HUES48 (cell line): Measurements from ENCODE around the gene TCP11L2.

ENCODE experiments used
- H3K27ac ChIP-seq: one replicate; pipeline ENCODE4 v1.7.0; 2013; ENCODE audit warnings: low read depth, low read length, inconsistent platforms
- H3K27me3 ChIP-seq: 2 replicates; pipeline ENCODE4 v1.6.1; 2013; ENCODE audit warnings: mild to moderate bottlenecking, low read length; ENCODE audit not compliant: control insufficient read depth, insufficient read depth
- H3K36me3 ChIP-seq: 2 replicates; pipeline ENCODE4 v1.6.1; 2013; ENCODE audit warnings: low read length; ENCODE audit not compliant: control insufficient read depth, insufficient read depth
- H3K4me1 ChIP-seq: 2 replicates; pipeline ENCODE4 v1.6.1; 2013; ENCODE audit warnings: mild to moderate bottlenecking, low read length; ENCODE audit not compliant: control insufficient read depth, insufficient read depth
- H3K4me3 ChIP-seq: 2 replicates; pipeline ENCODE4 v1.5.1; 2013; ENCODE audit warnings: mild to moderate bottlenecking, low read depth, low read length
- H3K9ac ChIP-seq: 2 replicates; pipeline ENCODE4 v1.6.1; 2013; ENCODE audit warnings: mild to moderate bottlenecking, low read depth, low read length, moderate library complexity
- H3K9me3 ChIP-seq: 2 replicates; pipeline ENCODE4 v1.6.1; 2013; ENCODE audit warnings: low read length; ENCODE audit not compliant: control insufficient read depth, insufficient read depth

Gene TCP11L2

GRCh38 chr12:106344131-106344530 lies 41.6 kb downstream of the TCP11L2 start:
- H3K27ac ChIP-seq = no peak overlapping the region
- no peak overlapping the region for H3K9ac ChIP-seq
- no peaks in the 10 kb centered on the region for H3K9me3 ChIP-seq
- H3K27me3 ChIP-seq = no peaks in the 10 kb centered on the region
- no peaks in the 10 kb centered on the region for H3K4me1 ChIP-seq
- no peaks in the 10 kb centered on the region for H3K36me3 ChIP-seq
- no peak overlapping the region for H3K4me3 ChIP-seq

GRCh38 chr12:106345746-106346145 lies 43.2 kb downstream of the TCP11L2 start:
- Histone ChIP-seq H3K27me3 (no peaks in the 10 kb centered on the region), H3K27ac (no peak overlapping the region), H3K9ac (no peak overlapping the region), H3K4me1 (no peaks in the 10 kb centered on the region), H3K4me3 (no peak overlapping the region), H3K9me3 (no peaks in the 10 kb centered on the region), H3K36me3 (no peaks in the 10 kb centered on the region)

GRCh38 chr12:106348411-106348810 lies 45.9 kb downstream of the TCP11L2 start:
- Histone ChIP-seq H3K27me3 (no peaks in the 10 kb centered on the region), H3K4me1 (no peaks in the 10 kb centered on the region), H3K4me3 (no peak overlapping the region), H3K27ac (no peak overlapping the region), H3K36me3 (no peaks in the 10 kb centered on the region), H3K9me3 (no peaks in the 10 kb centered on the region), H3K9ac (no peak overlapping the region)

GRCh38 chr12:106353175-106353574 lies 50.6 kb downstream of the TCP11L2 start:
- H3K9me3 ChIP-seq = no peaks in the 10 kb centered on the region
- no peak overlapping the region for H3K27ac ChIP-seq
- H3K4me1 ChIP-seq = 0 out of 2 replicates have a peak, but pooled peaks cover 3% of the 10 kb centered on the region
- no peaks in the 10 kb centered on the region for H3K27me3 ChIP-seq
- H3K9ac ChIP-seq = no peak overlapping the region
- H3K36me3 ChIP-seq = no peaks in the 10 kb centered on the region
- H3K4me3 ChIP-seq = no peak overlapping the region

GRCh38 chr12:106357549-106358395 lies 55.2 kb downstream of the TCP11L2 start, which contains the start of gene POLR3B:
Gene POLR3B, plus strand, starts transcription at chr12:106357748. Its CDS starts 132 bp downstream, at chr12:106357880.
- Histone ChIP-seq H3K27me3 (no peaks in the 10 kb centered on the region), H3K4me3 (peak within 1 kb of the TSS; percentile 97), H3K9me3 (no peaks in the 10 kb centered on the region), H3K27ac (peak within 1 kb of the TSS; percentile 93), H3K36me3 (no peaks in the 10 kb centered on the region), H3K4me1 (peaks cover 9% of the 10 kb centered on the region; the same call in 1 of the 2 replicates), H3K9ac (peak within 1 kb of the TSS; percentile 79)

GRCh38 chr12:106358396-106359241 lies 56.1 kb downstream of the TCP11L2 start:
- no peaks in the 10 kb centered on the region for H3K36me3 ChIP-seq
- H3K27ac ChIP-seq = peak overlapping the region; percentile 93
- peaks cover 9% of the 10 kb centered on the region; the same call in 1 of the 2 replicates for H3K4me1 ChIP-seq
- H3K27me3 ChIP-seq = no peaks in the 10 kb centered on the region
- H3K9me3 ChIP-seq = no peaks in the 10 kb centered on the region
- peak overlapping the region; percentile 79 for H3K9ac ChIP-seq
- peak overlapping the region; percentile 97 for H3K4me3 ChIP-seq

GRCh38 chr12:106359646-106360399 lies 57.3 kb downstream of the TCP11L2 start:
- no peaks in the 10 kb centered on the region for H3K27me3 ChIP-seq
- peaks cover 9% of the 10 kb centered on the region; the same call in 1 of the 2 replicates for H3K4me1 ChIP-seq
- no peak overlapping the region for H3K4me3 ChIP-seq
- no peaks in the 10 kb centered on the region for H3K9me3 ChIP-seq
- no peaks in the 10 kb centered on the region for H3K36me3 ChIP-seq
- H3K9ac ChIP-seq = no peak overlapping the region
- H3K27ac ChIP-seq = no peak overlapping the region

- Histone ChIP-seq H3K27ac (no peak overlapping the region), H3K27me3 (no peaks in the 10 kb centered on the region), H3K9me3 (no peaks in the 10 kb centered on the region), H3K9ac (no peak overlapping the region), H3K4me1 (peaks cover 9% of the 10 kb centered on the region; the same call in 1 of the 2 replicates), H3K4me3 (no peak overlapping the region), H3K36me3 (no peaks in the 10 kb centered on the region)
Observed at GRCh38 chr12:106360400-106360994, 58.0 kb downstream of the TCP11L2 start.

GRCh38 chr12:106362971-106363370 lies 60.4 kb downstream of the TCP11L2 start:
- Histone ChIP-seq H3K27me3 (no peaks in the 10 kb centered on the region), H3K9me3 (no peaks in the 10 kb centered on the region), H3K9ac (no peak overlapping the region), H3K27ac (no peak overlapping the region), H3K4me1 (peaks cover 6% of the 10 kb centered on the region; the same call in 1 of the 2 replicates), H3K4me3 (no peak overlapping the region), H3K36me3 (0 out of 2 replicates have a peak, but pooled peaks cover 6% of the 10 kb centered on the region)

GRCh38 chr12:106364261-106364660 lies 61.7 kb downstream of the TCP11L2 start:
- no peaks in the 10 kb centered on the region for H3K4me1 ChIP-seq

More at GRCh38 chr12:106364261-106364660, 61.7 kb downstream of the TCP11L2 start:
- Histone ChIP-seq H3K27ac (no peak overlapping the region), H3K4me3 (no peak overlapping the region), H3K36me3 (peaks cover 9% of the 10 kb centered on the region; the same call in 1 of the 2 replicates), H3K9ac (no peak overlapping the region), H3K9me3 (no peaks in the 10 kb centered on the region), H3K27me3 (no peaks in the 10 kb centered on the region)
